NCI-H2227 treated with DMSO at 0.1 percent for 48 hours (cell line): ENCODE data around the gene CDH1.

ENCODE experiments used
- DNase-seq: peaks from one replicate; lab custom pipeline; 2025; lab: John Stamatoyannopoulos, UW

The CDH1 gene

DNA sequence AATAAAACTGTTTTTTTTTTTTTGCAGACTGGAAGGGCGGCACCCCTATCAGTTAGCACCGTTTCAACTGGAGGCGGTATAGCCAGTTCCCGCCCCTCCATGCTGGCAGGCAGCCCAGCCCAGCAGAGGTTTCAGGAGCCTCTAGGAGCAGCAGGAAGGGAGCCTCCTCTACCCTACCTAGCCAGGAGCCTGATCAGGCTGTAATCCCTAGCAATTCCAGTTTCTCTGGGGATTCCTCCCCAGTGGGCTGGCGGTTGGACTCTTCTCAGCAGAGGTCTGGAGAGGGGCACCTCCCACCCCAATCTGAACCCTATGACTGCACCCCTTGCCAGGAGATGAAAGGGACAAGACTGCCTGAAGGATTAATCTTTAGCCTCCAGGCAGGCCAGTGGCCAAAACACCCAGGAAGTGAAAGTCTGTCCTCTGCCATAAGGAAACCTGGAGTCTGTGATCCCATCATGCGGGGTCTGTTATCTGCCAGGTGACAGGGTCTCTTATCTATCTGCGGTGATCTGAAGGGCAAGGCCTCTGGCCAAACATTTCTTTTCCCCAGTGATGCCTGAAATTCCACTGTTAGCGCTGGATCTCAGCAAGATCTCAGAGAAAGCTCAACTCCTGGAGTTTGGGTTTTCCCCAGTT is 4.9 kb upstream of the CDH1 start:
- DNase-seq: no peak

GRCh38 chr16:68732741-68733399 is 4.2 kb upstream of the CDH1 start:
- DNase-seq: no peak

- DNase-seq: no peak
Measured at GRCh38 chr16:68733570-68733969, 3.5 kb upstream of the CDH1 start.

DNA sequence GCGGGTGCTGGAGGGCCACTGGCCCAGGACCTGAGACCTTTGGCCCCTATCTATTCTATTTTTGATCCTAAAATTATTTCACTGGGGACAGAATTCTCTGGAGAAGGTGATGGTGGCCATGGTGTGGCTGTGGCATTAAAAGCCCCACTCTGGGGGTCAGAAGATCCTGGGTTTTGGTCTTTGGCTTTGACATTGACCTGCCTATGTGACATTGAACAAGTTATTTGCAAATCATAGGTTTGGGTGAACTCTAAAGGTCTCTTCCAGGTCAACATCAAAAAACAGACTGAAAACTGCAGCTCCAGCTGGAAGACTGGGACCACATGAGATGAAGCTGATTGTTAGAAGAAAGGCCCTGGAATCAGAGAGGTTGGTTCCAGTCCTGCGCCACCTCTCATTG is 2.3 kb upstream of the CDH1 start:
- no peak for DNase-seq

GRCh38 chr16:68736561-68736960 is 531 bp upstream of the CDH1 start:
- no peak for DNase-seq

DNA sequence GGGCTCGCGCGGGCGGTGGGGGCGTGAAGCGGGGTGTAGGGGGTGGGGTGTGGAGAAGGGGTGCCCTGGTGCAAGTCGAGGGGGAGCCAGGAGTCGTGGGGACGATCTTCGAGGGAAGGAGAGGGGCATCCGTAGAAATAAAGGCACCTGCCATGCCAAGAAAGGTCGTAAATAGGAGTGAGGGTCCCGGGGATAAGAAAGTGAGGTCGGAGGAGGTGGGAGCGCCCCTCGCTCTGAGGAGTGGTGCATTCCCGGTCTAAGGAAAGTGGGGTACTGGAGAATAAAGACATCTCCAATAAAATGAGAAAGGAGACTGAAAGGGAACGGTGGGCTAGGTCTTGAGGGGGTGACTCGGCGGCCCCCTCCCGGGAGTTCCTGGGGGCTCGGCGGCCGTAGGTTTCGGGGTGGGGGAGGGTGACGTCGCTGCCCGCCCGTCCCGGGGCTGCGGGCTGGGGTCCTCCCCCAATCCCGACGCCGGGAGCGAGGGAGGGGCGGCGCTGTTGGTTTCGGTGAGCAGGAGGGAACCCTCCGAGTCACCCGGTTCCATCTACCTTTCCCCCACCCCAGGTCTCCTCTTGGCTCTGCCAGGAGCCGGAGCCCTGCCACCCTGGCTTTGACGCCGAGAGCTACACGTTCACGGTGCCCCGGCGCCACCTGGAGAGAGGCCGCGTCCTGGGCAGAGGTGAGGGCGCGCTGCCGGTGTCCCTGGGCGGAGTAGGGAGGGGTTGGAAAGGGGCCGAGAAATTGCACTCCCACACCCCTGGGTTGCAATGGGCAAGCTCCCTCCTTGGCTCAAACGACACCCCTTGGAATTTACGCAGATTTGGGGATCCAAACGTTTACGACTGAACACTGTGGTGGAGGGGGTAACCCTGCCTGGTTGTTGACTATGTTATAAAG is 888 bp downstream of the CDH1 start:
- no peak for DNase-seq

DNA sequence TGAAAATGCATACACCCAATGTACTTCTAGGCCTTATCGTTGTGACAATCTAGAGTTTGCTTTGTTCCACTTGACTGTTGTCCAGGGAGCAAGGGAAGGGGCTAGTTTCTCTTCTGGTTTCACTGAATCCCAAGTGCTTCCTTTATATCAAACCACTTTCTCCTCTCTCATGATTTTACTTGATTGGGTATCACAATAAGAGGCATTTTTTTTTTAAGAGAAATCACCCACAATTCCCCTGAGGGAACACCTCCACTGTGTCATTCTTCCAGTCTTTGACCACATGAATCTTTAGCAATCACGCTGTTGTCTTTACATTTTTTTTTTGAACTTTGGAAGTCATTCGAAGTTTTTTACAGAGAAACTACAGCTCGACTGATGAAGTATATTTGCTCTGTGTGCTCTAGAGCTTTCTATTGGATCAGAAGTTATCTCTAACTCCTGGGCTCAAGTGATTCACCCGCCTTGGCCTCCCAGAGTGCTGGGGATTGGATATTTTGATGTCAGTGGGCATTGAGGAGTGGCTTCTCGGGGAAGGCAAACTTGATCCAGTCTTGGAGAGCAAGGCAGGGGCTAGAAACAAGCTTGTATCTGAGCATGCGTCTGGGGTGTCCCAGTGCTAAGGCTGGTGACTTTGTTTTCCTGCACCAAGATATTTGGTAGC is 3.0 kb downstream of the CDH1 start:
- no peak for DNase-seq

DNA sequence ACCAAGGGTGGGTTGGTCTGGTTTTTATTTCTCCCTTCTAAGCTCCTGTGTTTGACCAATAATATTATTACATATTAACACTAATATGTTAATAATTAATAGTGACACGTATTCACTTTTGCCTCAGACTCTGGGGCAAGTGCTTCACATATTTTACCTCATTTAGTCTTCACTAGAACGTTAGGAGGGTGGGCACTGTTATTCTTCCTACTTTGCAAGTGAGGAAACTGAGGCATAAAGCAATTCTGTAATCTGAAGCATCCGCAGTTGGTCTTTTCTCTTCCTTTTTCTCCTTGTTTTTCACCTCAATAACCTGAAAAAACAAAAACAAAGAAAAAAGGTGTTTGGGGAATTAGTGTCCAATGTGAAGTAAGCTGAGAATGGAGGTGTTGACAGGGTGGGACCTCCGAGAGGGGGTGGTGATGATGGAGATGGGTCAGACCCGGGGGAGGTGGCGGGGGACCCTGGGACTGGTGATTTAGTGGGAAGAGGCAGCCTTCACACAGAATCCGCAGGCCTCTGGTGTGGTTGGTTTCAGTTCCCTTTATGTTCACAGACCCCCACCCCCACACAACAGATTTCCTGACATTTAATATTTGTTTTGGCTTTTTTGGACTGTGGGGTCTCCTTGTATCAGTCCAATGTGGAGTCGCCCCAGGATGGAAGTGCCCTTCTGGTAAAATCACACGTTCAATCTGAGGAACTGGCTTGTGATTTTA is 3.7 kb downstream of the CDH1 start:
- no peak for DNase-seq

DNA sequence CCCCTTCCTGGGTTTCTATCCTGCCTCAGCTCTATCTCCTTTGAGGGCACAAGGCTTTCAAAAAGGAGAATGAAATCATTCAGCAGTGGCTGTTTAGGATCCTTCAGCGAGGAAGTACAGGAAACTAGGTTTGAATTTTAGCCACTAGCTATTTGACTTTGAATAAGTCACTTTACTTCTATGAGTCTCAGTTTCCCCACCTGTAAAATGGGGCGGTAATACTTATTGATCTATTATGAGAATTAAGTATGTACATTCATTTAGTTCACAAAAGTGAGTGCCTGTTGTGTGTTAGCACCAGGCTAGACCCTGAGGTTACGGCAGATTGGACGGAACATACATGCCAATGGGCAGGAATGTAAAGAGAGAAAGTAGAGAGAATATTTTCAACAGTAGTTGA is 6.6 kb downstream of the CDH1 start:
- no peak for DNase-seq

GRCh38 chr16:68744744-68745280 is 7.7 kb downstream of the CDH1 start:
- DNase-seq: no peak

- no peak for DNase-seq
Measured at GRCh38 chr16:68746951-68747350, 9.9 kb downstream of the CDH1 start.

DNA sequence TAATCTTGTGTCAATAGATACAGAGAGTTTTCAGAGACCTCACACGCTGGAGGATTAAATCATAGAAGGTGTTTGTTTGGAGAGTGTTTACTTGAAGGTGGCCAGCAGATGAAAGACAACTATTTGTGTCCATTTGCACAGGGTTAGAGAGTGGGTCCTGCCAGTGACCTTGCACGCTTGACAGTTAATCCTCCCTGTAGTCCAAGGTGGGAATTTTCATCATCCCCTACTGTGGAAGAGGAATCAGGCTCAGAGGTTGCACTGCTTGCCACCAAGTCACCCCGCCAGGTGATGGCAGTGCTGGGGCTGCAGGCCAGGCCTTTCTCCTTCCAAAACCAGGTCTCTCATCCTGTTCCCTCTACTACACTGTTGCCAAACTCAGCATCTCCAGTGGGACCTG is 12.3 kb downstream of the CDH1 start:
- DNase-seq: no peak

GRCh38 chr16:68750193-68750695 is 13.2 kb downstream of the CDH1 start:
- DNase-seq: no peak

DNA sequence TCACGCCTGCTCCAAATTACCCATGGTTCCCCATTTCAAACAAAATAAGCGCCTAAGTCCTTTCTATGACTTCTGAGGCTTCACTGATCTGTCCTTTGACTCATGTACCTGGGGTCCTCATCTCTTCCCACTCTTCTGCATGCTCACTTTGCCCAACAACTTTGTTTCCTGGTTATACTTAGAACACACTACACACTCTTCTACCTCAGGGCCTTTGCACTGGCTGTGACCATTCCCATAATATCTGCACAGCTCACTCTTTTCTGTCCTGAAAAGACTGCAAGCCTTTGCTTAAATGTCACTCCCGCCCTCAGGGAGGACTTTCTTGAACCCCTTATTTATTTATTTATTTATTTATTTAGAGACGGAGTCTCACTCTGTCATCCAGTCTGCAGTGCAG is 14.1 kb downstream of the CDH1 start:
- no peak for DNase-seq

DNA sequence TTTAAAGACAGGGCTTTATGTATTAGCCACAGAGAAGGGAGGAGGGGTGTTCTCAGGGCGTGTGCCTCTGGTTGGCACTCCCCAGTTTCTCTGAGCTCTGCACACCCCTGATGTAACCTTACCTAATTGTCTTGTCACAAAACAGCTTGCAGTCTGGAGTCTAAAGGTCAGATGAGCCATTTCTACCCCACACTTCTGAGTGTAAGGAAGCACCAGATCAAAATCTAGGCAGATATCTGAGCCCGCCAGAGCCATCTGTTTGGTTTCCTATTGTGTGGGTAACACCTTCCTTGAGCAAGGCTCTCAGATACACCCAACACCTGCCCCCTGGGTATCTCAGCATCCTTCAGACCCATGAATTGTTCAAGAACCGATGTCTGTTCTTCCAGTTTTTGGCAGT is 15.5 kb downstream of the CDH1 start:
- no peak for DNase-seq

- DNase-seq: no peak
Measured at GRCh38 chr16:68754084-68754792, 17.1 kb downstream of the CDH1 start.

DNA sequence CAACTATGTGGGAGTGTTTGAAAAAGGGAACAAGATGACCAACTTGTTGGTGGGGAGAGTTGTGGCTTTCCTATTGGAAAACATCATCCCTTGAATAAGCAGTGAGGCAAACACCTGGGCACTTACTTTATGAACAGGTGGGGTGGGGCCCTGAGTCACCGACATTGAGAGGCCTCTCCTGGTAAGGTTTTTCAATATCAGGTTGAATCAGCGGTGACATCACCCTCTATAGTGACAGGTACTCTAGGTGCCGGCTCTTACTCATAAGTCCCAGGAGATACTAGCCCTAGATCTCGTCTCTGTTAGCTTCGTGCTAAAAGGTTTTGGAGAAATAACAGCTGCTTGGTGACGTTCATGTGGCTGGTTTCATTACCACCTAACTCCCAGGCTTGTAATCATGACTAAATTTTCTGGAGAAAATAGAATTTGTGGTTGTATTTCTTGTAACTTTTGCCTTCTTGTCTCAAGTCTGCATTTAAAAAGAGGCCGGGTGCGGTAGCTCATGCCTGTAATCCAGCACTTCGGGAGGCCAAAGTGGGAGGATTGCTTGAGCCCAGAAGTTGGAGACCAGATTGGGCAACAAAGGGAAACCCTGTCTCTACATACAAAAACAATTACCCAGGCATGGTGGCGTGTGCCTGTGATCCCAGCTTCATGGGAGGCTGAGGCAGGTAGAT is 19.3 kb downstream of the CDH1 start:
- no peak for DNase-seq

- no peak for DNase-seq
Measured at GRCh38 chr16:68757625-68757935, 20.5 kb downstream of the CDH1 start.

- no peak for DNase-seq
Measured at GRCh38 chr16:68759062-68759461, 22.0 kb downstream of the CDH1 start.

GRCh38 chr16:68760671-68761275 is 23.7 kb downstream of the CDH1 start:
- no peak for DNase-seq
